Fibroblast of lung (primary cell): ENCODE measurements around the gene DGKG. TPM values are rescaled to one million over a fixed set of nuclear protein-coding genes. Genes with fewer than 3 reads are reported as not detected.

Experiments
- DNase-seq, 2 donors: peaks; one replicate each; pipeline versions ENCODE4 v3.0.0 to v3.0.0-alpha.2; 2010; ENCODE audit warnings: low read depth in 2 of 2
- H2AFZ ChIP-seq: 2 replicates; pipeline ENCODE4 v1.5.1; 2012; ENCODE audit warnings: low read length, control low read depth, inconsistent platforms
- H3K27ac ChIP-seq: 2 replicates; pipeline ENCODE4 v1.5.1; 2011; ENCODE audit warnings: low read length, control low read depth; ENCODE audit not compliant: insufficient read depth
- H3K27me3 ChIP-seq: 2 replicates; pipeline ENCODE4 v1.5.1; 2011; ENCODE audit warnings: mild to moderate bottlenecking, low read length; ENCODE audit not compliant: control insufficient read depth, insufficient read depth
- H3K36me3 ChIP-seq: 2 replicates; pipeline ENCODE4 v1.5.1; 2011; ENCODE audit warnings: low read length; ENCODE audit not compliant: control insufficient read depth, insufficient read depth
- H3K4me1 ChIP-seq: 2 replicates; pipeline ENCODE4 v1.5.1; 2011; ENCODE audit warnings: low read length; ENCODE audit not compliant: control insufficient read depth, insufficient read depth; ENCODE audit errors: extremely low read depth
- H3K4me2 ChIP-seq: 2 replicates; pipeline ENCODE4 v1.5.1; 2011; ENCODE audit warnings: low read length, control low read depth; ENCODE audit not compliant: insufficient read depth; ENCODE audit errors: extremely low read depth
- H3K4me3 ChIP-seq, 4 experiments: fragments of 200-600 bp in 1 of 4; sonication (generic) in 1 of 4; replicated peaks in 1 of 4; 2 replicates each; pipeline ENCODE4 v1.5.1; 2011 to 2016; ENCODE audit warnings: low read length in 4 of 4, low read depth in 3 of 4, mild to moderate bottlenecking in 3 of 4, control low read depth in 2 of 4, inconsistent platforms in 1 of 4, mixed read lengths in 1 of 4; ENCODE audit not compliant: insufficient read depth in 1 of 4; ENCODE audit errors: control extremely low read depth in 1 of 4
- H3K79me2 ChIP-seq: 2 replicates; pipeline ENCODE4 v1.5.1; 2012; ENCODE audit warnings: mild to moderate bottlenecking, low read length, inconsistent platforms; ENCODE audit not compliant: control insufficient read depth, insufficient read depth
- H3K9ac ChIP-seq: 2 replicates; pipeline ENCODE4 v1.5.1; 2011; ENCODE audit warnings: mild to moderate bottlenecking, low read length, control low read depth; ENCODE audit not compliant: insufficient read depth
- H3K9me3 ChIP-seq: 2 replicates; pipeline ENCODE4 v1.5.1; 2012; ENCODE audit warnings: low read depth, low read length; ENCODE audit not compliant: control insufficient read depth, insufficient read depth
- H4K20me1 ChIP-seq: 2 replicates; pipeline ENCODE4 v1.5.1; 2011; ENCODE audit warnings: low read length; ENCODE audit not compliant: control insufficient read depth, insufficient read depth; ENCODE audit errors: extremely low read depth
- EZH2 ChIP-seq: IDR thresholded peaks from 2 replicates; pipeline ENCODE4 v1.5.1; 2012; ENCODE audit warnings: low read length, control low read depth, mild to moderate bottlenecking; ENCODE audit errors: missing control alignments
- polyA plus RNA-seq, 2 donors: library from polyadenylated mRNA; depleted of rRNA in 1 of 2; stranded (reverse) in 1 of 2; unstranded in 1 of 2; fragments of >200 nt; gene quantifications; 2 replicates each; pipeline ENCODE4 v1.2.1, GENCODE V29; 2011 to 2012; ENCODE audit warnings: missing spikeins in 1 of 2
- total RNA-seq: library from RNA; depleted of rRNA; stranded (reverse); fragments of >200 nt; gene quantifications from 2 replicates; pipeline ENCODE4 v1.2.1, GENCODE V29; 2014
- TF ChIP-seq, protein P1 (sequence below), 2 donors: IDR thresholded peaks in 1 of 2; conservative IDR thresholded peaks in 1 of 2; 1 replicate in 1 of 2; 2 replicates in 1 of 2; pipeline ENCODE4 v1.5.1; 2011 to 2012; ENCODE audit warnings: low read length in 2 of 2, control low read depth in 1 of 2, inconsistent platforms in 1 of 2, low read depth in 1 of 2, mild to moderate bottlenecking in 1 of 2

Gene DGKG
- total and polyA plus RNA-seq, 2 donors (not counting 1 experiment from before 2014, with no cell fraction given) = 3.7 to 4.8 TPM

DNA sequence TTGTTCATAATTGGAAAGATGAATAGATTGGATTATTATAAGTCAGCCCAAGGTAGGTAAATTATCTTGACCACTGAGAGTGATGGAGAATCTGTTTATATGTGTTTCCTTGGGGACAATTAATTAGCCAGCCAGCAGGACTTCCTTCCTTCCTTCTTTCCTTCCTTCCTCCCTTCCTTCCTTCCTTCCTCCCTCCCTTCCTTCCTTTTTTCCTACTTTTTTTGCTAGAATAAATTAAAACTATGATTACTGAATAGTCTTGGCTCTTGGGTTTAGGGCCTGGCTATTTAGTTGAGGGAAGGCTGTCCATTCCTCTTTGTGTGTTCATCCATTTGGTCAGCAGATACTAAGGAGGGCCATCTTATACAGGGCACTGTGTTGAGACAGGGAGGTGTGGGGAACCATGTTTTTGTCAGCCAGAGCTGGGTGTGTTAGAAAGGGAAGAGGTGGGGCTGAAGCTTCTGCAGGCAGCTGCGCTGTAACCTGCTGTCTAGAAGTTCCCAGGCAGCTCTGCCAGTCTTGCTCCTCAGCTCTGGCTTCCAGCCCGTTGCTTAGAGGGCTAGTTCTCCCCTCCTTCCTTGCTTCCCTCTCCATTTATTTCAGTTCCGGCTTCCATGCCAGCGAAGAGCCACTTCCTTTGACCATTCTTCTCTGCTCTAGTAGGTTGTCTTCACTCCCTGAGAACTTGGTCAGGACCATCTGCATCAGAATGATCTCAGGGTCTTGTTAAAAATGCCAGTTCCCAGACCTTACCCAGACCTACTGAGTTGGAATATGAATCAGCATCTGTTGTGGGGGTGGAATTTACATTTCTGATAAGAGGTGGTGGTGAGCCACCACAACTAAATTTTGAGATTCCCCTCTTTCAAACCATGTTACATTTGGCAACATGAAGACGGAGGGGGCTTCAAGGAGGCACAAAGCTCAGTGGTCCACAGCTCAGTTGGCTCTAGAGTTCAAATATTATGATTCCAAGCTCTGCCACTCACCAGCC, 113.9 kb downstream of the DGKG start:
- Histone ChIP-seq H3K79me2 (no peaks in the 10 kb centered on the region), H3K4me2 (no peak overlapping the region), H3K4me3 (no peak overlapping the region), H3K27ac (no peak overlapping the region), H3K27me3 (peaks cover 6% of the 10 kb centered on the region), H3K9ac (no peak overlapping the region), H3K9me3 (no peaks in the 10 kb centered on the region), H2AFZ (no peak overlapping the region), H3K4me1 (peaks cover under 1% of the 10 kb centered on the region), H3K36me3 (no peaks in the 10 kb centered on the region), H4K20me1 (no peaks in the 10 kb centered on the region)
- DNase-seq = peak in 1 of 2 donors; percentile 40
- TF ChIP-seq EZH2 = no peak
- TF ChIP-seq, protein P1, sequence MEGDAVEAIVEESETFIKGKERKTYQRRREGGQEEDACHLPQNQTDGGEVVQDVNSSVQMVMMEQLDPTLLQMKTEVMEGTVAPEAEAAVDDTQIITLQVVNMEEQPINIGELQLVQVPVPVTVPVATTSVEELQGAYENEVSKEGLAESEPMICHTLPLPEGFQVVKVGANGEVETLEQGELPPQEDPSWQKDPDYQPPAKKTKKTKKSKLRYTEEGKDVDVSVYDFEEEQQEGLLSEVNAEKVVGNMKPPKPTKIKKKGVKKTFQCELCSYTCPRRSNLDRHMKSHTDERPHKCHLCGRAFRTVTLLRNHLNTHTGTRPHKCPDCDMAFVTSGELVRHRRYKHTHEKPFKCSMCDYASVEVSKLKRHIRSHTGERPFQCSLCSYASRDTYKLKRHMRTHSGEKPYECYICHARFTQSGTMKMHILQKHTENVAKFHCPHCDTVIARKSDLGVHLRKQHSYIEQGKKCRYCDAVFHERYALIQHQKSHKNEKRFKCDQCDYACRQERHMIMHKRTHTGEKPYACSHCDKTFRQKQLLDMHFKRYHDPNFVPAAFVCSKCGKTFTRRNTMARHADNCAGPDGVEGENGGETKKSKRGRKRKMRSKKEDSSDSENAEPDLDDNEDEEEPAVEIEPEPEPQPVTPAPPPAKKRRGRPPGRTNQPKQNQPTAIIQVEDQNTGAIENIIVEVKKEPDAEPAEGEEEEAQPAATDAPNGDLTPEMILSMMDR (conservative IDR thresholded peaks at IDR 0.05 in 1 of 2, IDR thresholded peaks at IDR 0.05 in 1 of 2; ENCODE audit: low read depth in 1 of 2, low read length in 2 of 2) = no peak

DNA sequence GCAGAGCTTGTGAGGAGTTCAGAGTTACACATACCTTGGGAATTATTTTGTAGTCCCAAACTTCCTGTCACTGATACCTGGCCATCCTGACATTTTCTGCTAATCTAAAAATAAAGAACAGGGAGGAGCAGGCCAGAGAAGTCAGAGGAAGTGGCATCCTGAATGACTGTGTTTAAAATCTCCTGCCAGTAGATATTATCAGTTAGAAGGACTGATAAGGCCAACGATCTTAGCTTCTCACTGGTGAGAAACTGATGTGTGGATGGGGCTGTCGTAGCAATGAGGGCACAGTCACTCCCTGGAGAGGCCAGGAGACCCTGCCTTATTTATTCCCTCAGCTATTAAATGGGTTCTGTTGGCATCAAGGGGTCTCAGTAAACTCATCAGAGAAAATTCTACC, 115.1 kb downstream of the DGKG start:
- no peak overlapping the region for H3K4me3 ChIP-seq
- H3K9me3 ChIP-seq = no peaks in the 10 kb centered on the region
- H3K27ac ChIP-seq = no peak overlapping the region
- H2AFZ ChIP-seq = no peak overlapping the region
- H3K79me2 ChIP-seq = no peaks in the 10 kb centered on the region
- TF ChIP-seq EZH2 = no peak
- TF ChIP-seq, protein P1 (conservative IDR thresholded peaks at IDR 0.05 in 1 of 2, IDR thresholded peaks at IDR 0.05 in 1 of 2; ENCODE audit: low read depth in 1 of 2, low read length in 2 of 2) = no peak
- H3K36me3 ChIP-seq = no peaks in the 10 kb centered on the region
- peaks cover 2% of the 10 kb centered on the region for H3K4me1 ChIP-seq
- H3K27me3 ChIP-seq = no peaks in the 10 kb centered on the region
- H3K4me2 ChIP-seq = no peak overlapping the region
- H3K9ac ChIP-seq = no peak overlapping the region
- no peak for DNase-seq
- H4K20me1 ChIP-seq = no peaks in the 10 kb centered on the region

DNA sequence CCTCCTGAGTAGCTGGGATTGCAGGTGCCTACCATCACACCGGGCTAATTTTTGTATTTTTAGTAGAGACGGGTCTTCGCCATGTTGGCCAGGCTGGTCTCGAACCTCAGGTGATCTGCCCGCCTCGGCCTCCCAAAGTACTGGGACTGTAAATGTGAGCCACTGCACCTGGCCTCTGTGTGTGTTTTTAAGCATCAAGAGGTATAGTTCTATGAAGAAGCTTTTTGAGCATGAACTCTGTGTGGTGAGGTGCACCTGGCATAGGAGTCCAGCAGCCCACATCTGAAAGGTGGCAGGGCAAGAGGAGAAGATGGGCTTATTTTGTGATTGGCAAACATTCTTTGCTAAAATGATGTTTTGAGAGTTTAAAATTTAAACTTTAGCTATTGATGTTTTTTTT, 118.0 kb downstream of the DGKG start:
- no peaks in the 10 kb centered on the region for H3K36me3 ChIP-seq
- H2AFZ ChIP-seq = no peak overlapping the region
- H3K4me1 ChIP-seq = peaks cover 2% of the 10 kb centered on the region
- H3K9me3 ChIP-seq = no peaks in the 10 kb centered on the region
- no peaks in the 10 kb centered on the region for H3K79me2 ChIP-seq
- no peak for DNase-seq
- H3K4me3 ChIP-seq = no peak overlapping the region
- no peak overlapping the region for H3K27ac ChIP-seq
- no peaks in the 10 kb centered on the region for H3K27me3 ChIP-seq
- no peak overlapping the region for H3K9ac ChIP-seq
- TF ChIP-seq, protein P1 (conservative IDR thresholded peaks at IDR 0.05 in 1 of 2, IDR thresholded peaks at IDR 0.05 in 1 of 2; ENCODE audit: low read depth in 1 of 2, low read length in 2 of 2) = no peak
- H4K20me1 ChIP-seq = no peaks in the 10 kb centered on the region
- H3K4me2 ChIP-seq = no peak overlapping the region
